AG09309 (cell line): ENCODE results near the gene CEMIP.

Experiments used
- DNase-seq: peaks from one replicate; pipeline ENCODE4 v3.0.0-alpha.2; 2010; ENCODE audit warnings: low read depth
- H3K4me3 ChIP-seq: 2 replicates; pipeline ENCODE4 v1.5.1; 2011; ENCODE audit warnings: mild to moderate bottlenecking, low read depth, low read length, moderate library complexity; ENCODE audit not compliant: control insufficient read depth
- CTCF ChIP-seq: IDR thresholded peaks from 2 replicates; pipeline ENCODE4 v1.5.1; 2011; ENCODE audit warnings: mild to moderate bottlenecking, low read depth, low read length, inconsistent platforms; ENCODE audit not compliant: insufficient read depth, control insufficient read depth; ENCODE audit errors: missing control alignments

CEMIP gene

GRCh38 chr15:80745888-80746287 is 33.3 kb upstream of the CEMIP start:
- no peak for DNase-seq
- no peak for TF ChIP-seq CTCF
- no peak overlapping the region for H3K4me3 ChIP-seq

- no peak overlapping the region for H3K4me3 ChIP-seq
- TF ChIP-seq CTCF = no peak
- no peak for DNase-seq
Observed at GRCh38 chr15:80747317-80748053, 31.7 kb upstream of the CEMIP start.

- DNase-seq = no peak
- TF ChIP-seq CTCF = no peak
- no peak overlapping the region for H3K4me3 ChIP-seq
Observed at GRCh38 chr15:80749589-80749988, 29.6 kb upstream of the CEMIP start.

GRCh38 chr15:80750575-80750974 is 28.6 kb upstream of the CEMIP start:
- no peak for DNase-seq
- no peak for TF ChIP-seq CTCF
- H3K4me3 ChIP-seq = no peak overlapping the region

GRCh38 chr15:80752204-80752603 is 27.0 kb upstream of the CEMIP start:
- no peak for DNase-seq
- TF ChIP-seq CTCF = no peak

GRCh38 chr15:80753161-80753560 is 26.0 kb upstream of the CEMIP start:
- no peak overlapping the region for H3K4me3 ChIP-seq
- no peak for TF ChIP-seq CTCF
- DNase-seq = no peak

More at GRCh38 chr15:80752204-80752603, 27.0 kb upstream of the CEMIP start:
- H3K4me3 ChIP-seq = no peak overlapping the region

GRCh38 chr15:80754014-80754413 is 25.2 kb upstream of the CEMIP start:
- DNase-seq = no peak
- no peak overlapping the region for H3K4me3 ChIP-seq
- TF ChIP-seq CTCF = no peak
